NCI-H774 (cell line): ENCODE measurements around the gene MYF6.
"Not testable (repeated sequence)": the region's sequence is repeated elsewhere in the genome, so short reads cannot be mapped to it uniquely, and the experiment has no call there.

Experiments used
- DNase-seq: peaks from one replicate; lab custom pipeline; 2025; lab: John Stamatoyannopoulos, UW

The MYF6 gene

GRCh38 chr12:80707126-80707829 lies at the start of gene MYF6:
Gene MYF6, plus strand, starts transcription at chr12:80707634. Its CDS starts 86 bp downstream, at chr12:80707720.
- no peak for DNase-seq

DNA sequence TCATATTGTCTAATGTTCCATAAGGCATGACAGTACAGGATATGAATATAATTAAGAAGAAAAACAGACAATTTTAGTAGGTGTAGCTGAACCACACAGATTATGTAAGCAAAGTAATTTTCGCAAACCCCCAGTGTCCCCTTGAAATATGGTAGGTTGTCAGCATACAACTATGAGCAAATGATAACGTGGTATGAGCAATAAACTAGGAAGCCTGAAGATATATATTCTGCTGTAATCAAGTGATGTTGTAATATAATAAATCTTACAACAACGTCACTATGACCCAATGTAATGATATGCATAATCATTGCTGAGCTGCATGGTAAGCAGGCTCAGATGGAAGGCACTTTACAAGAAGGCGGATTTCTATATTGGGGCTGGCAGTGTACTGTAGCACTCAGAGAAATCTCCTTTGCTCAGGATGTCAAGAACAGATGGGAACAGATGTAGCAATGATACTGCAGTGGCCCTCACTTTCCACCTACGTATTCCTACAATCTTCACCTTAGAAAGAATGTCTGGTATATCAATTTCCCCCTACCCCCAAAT lies 47.8 kb upstream of the MYF6 start:
- no peak for DNase-seq

GRCh38 chr12:80662586-80662985 lies 44.8 kb upstream of the MYF6 start:
- DNase-seq = no peak

DNA sequence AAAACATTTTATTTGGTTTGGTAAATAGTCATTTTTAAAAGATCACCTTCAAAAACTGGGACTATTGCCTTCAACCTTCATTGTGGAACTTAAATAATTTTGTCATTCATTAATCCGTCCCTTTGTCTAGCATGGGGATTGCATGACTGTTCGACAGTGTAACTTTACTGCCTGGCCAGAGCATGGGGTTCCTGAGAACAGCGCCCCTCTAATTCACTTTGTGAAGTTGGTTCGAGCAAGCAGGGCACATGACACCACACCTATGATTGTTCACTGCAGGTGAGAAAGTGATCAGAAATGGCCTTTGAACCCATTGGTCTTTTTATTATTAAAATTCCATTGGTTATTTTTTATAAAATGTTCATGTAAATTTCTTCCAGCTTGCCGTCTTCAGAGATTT lies 37.2 kb upstream of the MYF6 start:
- DNase-seq = no peak

GRCh38 chr12:80676042-80676636 lies 31.3 kb upstream of the MYF6 start:
- not testable (repeated sequence) for DNase-seq

DNA sequence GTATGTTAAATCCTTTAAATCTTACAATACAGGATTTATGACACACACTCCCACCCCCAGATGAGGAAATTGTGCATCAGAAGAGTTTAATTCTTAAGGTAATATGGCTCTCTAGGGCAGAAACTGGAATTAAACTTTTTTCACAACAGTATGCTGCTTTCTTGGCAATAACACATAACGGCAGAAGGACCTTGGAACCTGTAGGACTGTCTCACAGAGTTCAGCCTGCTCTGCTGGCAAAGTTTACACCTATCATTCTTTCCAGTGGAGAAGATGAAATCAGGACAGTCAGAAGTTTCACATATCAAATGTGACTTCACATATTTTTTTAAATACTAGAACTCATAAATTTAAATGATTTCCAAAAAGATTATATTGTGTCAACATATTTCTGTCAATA lies 30.6 kb upstream of the MYF6 start:
- DNase-seq = no peak

GRCh38 chr12:80677994-80678393 lies 29.4 kb upstream of the MYF6 start:
- no peak for DNase-seq

- no peak for DNase-seq
Observed at GRCh38 chr12:80679346-80680131, 27.9 kb upstream of the MYF6 start.

DNA sequence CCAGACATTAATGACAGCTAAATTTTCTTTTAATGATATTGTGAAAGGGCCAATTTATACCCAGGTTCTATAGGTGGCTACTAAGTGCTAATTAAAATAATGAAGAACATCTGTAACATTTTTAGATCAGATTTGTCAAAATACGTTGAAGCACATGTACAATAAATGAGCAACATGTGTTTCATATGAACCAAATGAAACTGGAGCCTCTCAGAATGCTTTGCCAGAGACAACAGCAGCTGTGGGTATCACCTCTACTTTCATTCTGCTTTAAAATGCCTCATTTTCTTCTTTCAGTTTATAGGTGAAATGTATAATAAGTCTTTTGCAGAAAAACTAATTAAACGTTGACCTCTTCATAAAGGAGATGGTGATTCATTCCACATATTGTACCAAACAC lies 26.1 kb upstream of the MYF6 start:
- DNase-seq = no peak

DNA sequence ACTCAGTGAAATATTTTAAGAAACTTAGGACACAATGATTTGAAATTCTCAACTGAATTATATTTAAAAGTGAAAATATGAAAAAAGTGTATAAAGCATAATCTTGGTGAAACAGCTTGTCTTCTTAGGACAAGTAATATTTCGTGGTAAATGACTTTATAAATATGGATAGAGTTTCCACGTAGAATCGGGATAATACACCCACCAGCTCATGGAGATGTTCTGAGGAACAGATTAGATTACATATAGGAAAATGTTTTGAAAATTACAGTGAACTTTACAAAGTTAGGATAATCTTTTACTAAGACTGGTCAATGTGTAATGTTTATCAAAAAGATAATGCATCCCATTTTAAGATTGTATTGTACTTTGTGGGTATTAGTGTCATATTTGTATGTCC lies 25.6 kb upstream of the MYF6 start:
- DNase-seq = no peak

- DNase-seq = no peak
Observed at GRCh38 chr12:80684077-80684495, 23.3 kb upstream of the MYF6 start.

DNA sequence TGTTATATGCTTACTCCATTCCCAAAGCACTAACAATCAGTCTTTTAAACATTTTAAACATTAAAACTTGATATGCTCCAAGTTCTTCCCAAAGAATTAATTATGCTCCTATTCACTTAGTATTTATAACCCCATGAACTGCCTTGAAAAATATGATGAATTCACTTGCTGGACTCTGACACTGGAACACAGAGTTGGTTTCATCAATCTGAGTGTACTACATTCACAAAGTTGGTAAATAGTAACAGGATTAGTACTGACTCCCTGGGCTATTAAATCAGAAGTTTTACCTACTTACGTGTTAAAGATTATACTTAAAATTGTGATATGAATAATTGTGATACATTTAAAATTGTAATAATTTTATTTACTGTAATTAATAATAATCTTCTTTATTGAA lies 17.3 kb upstream of the MYF6 start:
- no peak for DNase-seq

DNA sequence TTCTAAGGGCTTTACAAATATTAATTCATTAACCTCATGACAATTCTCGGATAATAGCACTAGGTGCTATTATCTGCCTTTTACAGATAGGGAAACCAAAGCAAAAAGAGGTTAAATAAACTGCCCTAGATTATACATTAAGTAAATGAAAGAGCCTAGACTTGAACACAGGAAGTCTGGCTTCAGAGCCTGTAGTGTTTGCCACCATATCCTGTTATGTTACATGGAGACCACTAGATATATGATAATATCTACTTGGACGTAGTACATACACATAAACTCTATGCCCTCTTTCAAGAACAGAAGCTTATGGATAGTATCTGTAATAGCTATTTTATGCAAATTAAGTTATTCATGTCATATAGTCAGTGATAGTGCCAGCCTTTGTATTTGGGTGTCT lies 16.9 kb upstream of the MYF6 start:
- DNase-seq = no peak

DNA sequence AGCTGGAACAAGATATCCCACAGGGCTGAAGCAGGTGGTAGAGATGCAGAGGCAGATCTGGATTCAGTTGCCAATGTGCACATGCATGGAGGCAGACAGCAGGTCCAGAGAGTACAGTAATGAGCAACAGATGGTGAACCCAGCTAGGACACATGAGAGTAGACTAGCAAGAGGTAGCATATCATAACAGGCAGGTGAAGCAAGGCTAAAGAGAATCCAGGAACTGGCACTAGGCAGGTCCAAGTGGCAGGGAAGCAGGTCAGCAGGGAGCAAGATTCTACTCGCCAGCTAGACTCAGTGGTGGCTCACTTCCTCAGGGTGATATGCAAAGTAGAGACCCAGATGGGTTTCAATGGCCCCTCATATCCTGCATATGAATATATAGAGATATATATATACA lies 15.3 kb upstream of the MYF6 start:
- no peak for DNase-seq

DNA sequence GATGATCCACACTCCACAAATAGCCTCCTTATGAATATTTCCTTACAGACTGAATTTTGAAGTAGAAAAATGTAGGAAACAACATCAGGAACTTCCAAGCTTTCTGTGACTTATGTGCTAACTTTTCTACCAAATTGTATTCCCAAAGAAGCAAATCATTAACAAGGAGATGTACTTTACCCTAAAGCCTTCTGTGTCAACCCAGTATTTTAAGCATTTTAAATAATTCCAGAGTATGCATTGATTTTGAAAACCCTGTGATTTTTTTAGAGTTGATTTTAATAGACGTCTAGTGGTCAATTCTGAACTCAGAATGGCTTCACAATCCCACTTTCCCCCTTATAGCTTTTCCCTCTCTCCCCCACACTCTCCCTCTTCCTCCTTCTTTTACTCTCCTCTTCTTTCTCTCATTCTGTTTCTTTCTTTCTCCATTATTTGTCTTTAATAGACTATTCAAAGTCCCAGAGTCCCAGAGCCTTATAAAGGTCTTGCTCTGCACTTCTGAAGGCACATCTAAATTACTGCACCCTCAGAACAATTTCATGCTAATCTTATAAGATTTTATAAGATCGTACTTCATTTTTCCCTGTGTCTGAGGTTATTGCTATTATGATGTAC lies 10.1 kb upstream of the MYF6 start:
- DNase-seq = no peak

DNA sequence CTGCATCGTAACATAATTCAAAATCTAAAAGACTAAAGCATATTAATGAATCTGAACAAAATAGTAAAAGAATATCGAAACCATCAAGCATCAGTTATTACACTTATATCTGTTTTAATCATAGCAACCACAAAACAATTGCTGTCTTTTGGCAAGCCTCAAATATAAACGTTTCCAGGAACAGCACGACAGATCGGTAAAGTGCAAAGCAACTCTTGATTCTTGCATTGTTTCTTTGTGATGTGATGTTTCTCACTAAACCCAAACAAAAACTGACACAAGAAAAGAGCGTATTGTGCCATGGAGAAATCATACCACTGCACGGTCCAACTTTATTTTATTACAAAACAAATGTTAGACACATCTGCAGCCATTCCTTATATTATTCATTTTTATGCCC lies 9.2 kb upstream of the MYF6 start:
- no peak for DNase-seq

GRCh38 chr12:80698847-80699542 lies 8.4 kb upstream of the MYF6 start:
- no peak for DNase-seq

DNA sequence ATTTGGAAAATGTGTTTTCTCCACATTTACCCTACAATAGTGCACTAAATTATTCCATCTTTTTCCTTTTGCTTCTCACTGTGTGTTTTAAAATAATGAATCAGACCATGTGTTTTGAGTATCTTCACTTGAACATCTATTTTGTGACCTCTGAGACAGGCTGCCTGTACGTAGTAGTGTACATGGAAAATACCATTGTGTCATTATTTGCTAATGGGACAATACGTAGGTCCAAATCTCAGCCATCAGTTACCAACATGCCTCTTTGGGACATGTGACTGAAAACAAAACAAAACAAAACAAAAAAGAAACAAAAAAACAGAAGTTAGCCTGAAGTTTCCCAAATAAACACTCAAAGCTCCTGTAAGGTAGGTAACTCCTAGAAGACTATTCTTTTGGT lies 7.1 kb upstream of the MYF6 start:
- DNase-seq = no peak

DNA sequence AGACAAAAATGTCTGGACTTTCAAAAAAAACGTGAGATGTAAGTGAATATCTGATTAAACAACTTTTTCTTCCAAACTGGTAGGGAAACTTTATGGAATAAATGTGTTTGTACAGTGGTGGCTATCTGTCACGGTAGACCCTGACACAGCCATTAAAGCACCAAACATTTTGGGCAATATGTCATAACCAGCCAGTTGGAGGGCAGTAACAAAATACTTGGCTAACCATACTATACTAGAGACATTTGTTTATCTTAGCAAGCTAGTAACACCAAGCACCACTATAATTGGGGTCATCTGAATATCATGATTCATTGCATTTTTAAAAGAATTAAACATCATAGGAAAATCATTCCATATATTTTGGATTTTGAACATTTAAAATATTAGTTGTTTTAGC lies 6.0 kb upstream of the MYF6 start:
- no peak for DNase-seq

DNA sequence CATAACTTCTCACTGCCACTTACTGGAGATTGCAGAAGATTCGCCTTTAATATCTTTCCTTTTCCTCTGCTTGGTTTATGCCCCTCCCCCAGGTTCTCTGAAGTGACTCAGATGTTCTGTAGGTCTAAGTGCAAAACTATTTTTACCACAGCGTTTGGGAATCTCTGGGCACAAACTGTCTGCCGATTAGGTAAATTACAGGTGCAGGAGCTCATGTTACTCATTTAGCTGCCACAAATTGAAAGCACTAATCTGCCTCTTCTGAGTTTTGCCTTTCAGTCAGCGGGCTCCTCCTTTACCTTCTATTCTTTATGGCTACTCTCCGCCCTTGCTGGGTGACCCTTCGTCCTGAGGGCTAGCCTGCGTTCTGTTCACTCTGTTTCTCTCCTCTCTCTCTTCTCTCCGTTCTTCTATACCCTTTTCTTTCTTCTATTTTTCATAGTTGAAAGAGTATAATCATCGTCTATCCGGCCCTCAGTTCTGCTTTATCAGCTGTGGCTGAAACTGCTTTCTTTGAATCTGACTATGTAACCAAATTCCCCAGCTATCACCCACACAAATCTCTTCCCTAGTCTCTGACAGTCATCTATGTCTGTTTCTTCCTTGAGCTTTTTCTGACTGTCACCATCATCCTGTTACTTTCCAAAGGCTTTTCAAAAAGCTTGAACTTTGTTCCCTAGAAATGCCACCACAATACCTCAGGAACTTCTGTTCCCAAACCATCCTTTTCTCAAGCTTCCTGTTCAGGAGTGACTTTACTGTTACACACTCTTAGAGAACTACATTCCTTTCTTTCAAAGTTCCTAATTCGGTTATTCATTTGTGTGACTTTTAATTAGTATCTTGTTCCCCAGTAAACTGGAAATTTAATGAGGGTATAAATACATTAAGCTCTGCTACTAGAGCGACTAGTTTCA lies 4.3 kb upstream of the MYF6 start:
- no peak for DNase-seq

DNA sequence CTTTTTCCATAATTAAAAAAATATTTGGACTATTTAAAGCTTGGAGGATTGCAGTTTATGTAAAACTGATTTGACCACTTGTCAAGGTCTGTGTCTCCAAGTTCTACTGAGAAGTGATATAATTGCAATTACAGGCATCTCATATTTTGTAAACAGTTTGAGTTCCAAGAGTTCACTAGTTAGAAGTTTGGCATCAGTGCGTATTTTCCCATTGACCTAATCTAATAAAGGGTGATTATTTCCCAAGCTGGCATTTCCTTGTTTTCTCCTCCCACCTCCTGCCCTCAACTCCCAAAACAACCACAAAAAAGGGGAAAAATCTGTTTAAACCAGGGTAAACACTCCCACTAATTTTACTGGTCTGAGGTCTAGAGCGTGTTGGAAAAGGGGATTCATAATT lies 3.0 kb upstream of the MYF6 start:
- no peak for DNase-seq
